ENCODE measurements around the gene TOP3B. TPM values are rescaled to one million over a fixed set of nuclear protein-coding genes. Genes with fewer than 3 reads are reported as not detected.

Gene TOP3B
- total and polyA plus RNA-seq, 2 experiments from 2014 or later: 35.7 to 77.7 TPM

DNA sequence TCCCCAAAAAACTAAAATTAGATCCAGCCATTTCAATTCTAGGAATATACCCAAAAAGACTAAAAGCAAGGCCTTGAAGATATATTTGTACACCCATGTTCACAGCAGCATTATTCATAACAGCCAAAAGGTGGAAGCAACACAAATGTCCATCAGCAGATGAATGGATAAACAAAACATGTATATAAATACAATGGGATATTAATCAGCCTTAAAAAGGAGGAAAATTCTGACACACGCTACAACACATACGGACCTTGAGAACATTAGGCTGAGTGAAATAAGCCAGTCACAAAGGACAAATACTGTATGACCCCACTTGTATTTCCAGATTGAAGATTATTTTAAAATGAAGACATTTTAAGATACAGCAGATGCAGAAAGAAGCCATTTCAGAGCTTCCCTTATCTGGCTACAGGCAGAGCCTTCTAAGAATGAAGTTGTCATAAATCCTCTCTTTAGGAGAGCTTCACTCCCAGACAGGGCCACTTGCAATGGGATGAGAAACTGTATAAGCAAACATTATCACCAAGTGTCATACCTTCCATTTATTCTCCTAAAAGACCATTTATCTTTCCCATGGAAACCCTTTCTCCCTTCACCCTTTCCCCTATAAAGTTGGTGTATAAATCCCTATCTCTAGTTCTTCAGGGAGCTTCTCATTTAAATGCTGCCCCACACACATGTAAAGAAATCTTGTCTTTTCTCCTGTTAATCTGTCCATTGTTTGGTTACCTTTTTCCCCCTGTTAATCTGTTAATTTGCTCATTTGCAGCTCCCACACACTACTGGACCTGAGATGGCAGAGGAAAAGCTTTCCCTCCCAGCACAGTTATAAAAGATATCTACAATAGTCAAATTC is 19.3 kb upstream of the TOP3B start:
- H3K27me3 Mint-ChIP-seq (ENCODE audit: insufficient read depth, low read depth, poor library complexity): peaks cover 86% of the 10 kb centered on the region
- H3K36me3 ChIP-seq (ENCODE audit: insufficient read depth): no peaks in the 10 kb centered on the region
- peaks cover 100% of the 10 kb centered on the region for H3K27me3 ChIP-seq (ENCODE audit: insufficient read depth)

More for the DNA sequence above, 19.3 kb upstream of the TOP3B start:
- no peaks in the 10 kb centered on the region for H4K20me1 ChIP-seq (replicated peaks; ENCODE audit: insufficient read depth)
- no peak overlapping the region for H3K27ac ChIP-seq (ENCODE audit: low read depth)
- Mint-ChIP-seq H3K9me3 (no peaks in the 10 kb centered on the region; the same call in 2 of the 3 replicates), H3K4me1 (peaks cover 3% of the 10 kb centered on the region; the same call in 2 of the 3 replicates), H3K27ac (no peak overlapping the region), H3K4me3 (no peak overlapping the region), H3K36me3 (ENCODE audit: low read depth) (no peaks in the 10 kb centered on the region)
- no peak overlapping the region for H3K4me2 ChIP-seq
- no peak for DNase-seq (ENCODE audit: low spot score)
- no peaks in the 10 kb centered on the region for H3K79me2 ChIP-seq (replicated peaks; ENCODE audit: insufficient read depth)
- no peak for ATAC-seq
- 0 out of 2 replicates have a peak, but pooled peaks cover 8% of the 10 kb centered on the region for H3K9me2 ChIP-seq (ENCODE audit: insufficient read depth)
- no peak overlapping the region for H3K4me3 ChIP-seq
- no peak overlapping the region for H2AFZ ChIP-seq
- H3F3A ChIP-seq (replicated peaks; ENCODE audit: low read depth): no peaks in the 10 kb centered on the region
- TF ChIP-seq JUNB (IDR thresholded peaks at IDR 0.05; ENCODE audit: unreplicated experiment) (no peak), POLR2AphosphoS5 (IDR thresholded peaks at IDR 0.05; ENCODE audit: low read depth) (no peak), EZH2phosphoT487 (IDR thresholded peaks at IDR 0.05; ENCODE audit: unreplicated experiment) (no peak), EZH2 (IDR thresholded peaks at IDR 0.05; ENCODE audit: low read depth, unreplicated experiment) (no peak), NANOG (IDR thresholded peaks at IDR 0.05; ENCODE audit: borderline replicate concordance) (no peak), STAT1 (IDR thresholded peaks at IDR 0.05; ENCODE audit: unreplicated experiment) (no peak), ZNF331 (CRISPR knock-in tag; IDR thresholded peaks at IDR 0.05; ENCODE audit: low read depth) (no peak), ZNF114 (CRISPR knock-in tag; IDR thresholded peaks at IDR 0.05) (no peak), CREB1 (CRISPR knock-in tag; IDR thresholded peaks at IDR 0.05; ENCODE audit: low read depth) (no peak)
- TF ChIP-seq, protein P1, sequence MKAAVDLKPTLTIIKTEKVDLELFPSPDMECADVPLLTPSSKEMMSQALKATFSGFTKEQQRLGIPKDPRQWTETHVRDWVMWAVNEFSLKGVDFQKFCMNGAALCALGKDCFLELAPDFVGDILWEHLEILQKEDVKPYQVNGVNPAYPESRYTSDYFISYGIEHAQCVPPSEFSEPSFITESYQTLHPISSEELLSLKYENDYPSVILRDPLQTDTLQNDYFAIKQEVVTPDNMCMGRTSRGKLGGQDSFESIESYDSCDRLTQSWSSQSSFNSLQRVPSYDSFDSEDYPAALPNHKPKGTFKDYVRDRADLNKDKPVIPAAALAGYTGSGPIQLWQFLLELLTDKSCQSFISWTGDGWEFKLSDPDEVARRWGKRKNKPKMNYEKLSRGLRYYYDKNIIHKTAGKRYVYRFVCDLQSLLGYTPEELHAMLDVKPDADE (IDR thresholded peaks at IDR 0.05): no peak
- TF ChIP-seq, protein P2, sequence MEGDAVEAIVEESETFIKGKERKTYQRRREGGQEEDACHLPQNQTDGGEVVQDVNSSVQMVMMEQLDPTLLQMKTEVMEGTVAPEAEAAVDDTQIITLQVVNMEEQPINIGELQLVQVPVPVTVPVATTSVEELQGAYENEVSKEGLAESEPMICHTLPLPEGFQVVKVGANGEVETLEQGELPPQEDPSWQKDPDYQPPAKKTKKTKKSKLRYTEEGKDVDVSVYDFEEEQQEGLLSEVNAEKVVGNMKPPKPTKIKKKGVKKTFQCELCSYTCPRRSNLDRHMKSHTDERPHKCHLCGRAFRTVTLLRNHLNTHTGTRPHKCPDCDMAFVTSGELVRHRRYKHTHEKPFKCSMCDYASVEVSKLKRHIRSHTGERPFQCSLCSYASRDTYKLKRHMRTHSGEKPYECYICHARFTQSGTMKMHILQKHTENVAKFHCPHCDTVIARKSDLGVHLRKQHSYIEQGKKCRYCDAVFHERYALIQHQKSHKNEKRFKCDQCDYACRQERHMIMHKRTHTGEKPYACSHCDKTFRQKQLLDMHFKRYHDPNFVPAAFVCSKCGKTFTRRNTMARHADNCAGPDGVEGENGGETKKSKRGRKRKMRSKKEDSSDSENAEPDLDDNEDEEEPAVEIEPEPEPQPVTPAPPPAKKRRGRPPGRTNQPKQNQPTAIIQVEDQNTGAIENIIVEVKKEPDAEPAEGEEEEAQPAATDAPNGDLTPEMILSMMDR (conservative IDR thresholded peaks at IDR 0.05; ENCODE audit: low read depth in 2 of 2): no peak
- TF ChIP-seq, protein P3, sequence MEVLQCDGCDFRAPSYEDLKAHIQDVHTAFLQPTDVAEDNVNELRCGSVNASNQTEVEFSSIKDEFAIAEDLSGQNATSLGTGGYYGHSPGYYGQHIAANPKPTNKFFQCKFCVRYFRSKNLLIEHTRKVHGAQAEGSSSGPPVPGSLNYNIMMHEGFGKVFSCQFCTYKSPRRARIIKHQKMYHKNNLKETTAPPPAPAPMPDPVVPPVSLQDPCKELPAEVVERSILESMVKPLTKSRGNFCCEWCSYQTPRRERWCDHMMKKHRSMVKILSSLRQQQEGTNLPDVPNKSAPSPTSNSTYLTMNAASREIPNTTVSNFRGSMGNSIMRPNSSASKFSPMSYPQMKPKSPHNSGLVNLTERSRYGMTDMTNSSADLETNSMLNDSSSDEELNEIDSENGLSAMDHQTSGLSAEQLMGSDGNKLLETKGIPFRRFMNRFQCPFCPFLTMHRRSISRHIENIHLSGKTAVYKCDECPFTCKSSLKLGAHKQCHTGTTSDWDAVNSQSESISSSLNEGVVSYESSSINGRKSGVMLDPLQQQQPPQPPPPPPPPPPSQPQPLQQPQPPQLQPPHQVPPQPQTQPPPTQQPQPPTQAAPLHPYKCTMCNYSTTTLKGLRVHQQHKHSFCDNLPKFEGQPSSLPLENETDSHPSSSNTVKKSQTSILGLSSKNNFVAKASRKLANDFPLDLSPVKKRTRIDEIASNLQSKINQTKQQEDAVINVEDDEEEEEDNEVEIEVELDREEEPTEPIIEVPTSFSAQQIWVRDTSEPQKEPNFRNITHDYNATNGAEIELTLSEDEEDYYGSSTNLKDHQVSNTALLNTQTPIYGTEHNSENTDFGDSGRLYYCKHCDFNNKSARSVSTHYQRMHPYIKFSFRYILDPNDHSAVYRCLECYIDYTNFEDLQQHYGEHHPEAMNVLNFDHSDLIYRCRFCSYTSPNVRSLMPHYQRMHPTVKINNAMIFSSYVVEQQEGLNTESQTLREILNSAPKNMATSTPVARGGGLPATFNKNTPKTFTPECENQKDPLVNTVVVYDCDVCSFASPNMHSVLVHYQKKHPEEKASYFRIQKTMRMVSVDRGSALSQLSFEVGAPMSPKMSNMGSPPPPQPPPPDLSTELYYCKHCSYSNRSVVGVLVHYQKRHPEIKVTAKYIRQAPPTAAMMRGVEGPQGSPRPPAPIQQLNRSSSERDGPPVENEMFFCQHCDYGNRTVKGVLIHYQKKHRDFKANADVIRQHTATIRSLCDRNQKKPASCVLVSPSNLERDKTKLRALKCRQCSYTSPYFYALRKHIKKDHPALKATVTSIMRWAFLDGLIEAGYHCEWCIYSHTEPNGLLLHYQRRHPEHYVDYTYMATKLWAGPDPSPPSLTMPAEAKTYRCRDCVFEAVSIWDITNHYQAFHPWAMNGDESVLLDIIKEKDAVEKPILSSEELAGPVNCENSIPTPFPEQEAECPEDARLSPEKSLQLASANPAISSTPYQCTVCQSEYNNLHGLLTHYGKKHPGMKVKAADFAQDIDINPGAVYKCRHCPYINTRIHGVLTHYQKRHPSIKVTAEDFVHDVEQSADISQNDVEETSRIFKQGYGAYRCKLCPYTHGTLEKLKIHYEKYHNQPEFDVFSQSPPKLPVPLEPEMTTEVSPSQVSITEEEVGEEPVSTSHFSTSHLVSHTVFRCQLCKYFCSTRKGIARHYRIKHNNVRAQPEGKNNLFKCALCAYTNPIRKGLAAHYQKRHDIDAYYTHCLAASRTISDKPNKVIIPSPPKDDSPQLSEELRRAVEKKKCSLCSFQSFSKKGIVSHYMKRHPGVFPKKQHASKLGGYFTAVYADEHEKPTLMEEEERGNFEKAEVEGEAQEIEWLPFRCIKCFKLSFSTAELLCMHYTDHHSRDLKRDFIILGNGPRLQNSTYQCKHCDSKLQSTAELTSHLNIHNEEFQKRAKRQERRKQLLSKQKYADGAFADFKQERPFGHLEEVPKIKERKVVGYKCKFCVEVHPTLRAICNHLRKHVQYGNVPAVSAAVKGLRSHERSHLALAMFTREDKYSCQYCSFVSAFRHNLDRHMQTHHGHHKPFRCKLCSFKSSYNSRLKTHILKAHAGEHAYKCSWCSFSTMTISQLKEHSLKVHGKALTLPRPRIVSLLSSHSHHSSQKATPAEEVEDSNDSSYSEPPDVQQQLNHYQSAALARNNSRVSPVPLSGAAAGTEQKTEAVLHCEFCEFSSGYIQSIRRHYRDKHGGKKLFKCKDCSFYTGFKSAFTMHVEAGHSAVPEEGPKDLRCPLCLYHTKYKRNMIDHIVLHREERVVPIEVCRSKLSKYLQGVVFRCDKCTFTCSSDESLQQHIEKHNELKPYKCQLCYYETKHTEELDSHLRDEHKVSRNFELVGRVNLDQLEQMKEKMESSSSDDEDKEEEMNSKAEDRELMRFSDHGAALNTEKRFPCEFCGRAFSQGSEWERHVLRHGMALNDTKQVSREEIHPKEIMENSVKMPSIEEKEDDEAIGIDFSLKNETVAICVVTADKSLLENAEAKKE (CRISPR knock-in tag; IDR thresholded peaks at IDR 0.05): no peak
- TF ChIP-seq, protein P4, sequence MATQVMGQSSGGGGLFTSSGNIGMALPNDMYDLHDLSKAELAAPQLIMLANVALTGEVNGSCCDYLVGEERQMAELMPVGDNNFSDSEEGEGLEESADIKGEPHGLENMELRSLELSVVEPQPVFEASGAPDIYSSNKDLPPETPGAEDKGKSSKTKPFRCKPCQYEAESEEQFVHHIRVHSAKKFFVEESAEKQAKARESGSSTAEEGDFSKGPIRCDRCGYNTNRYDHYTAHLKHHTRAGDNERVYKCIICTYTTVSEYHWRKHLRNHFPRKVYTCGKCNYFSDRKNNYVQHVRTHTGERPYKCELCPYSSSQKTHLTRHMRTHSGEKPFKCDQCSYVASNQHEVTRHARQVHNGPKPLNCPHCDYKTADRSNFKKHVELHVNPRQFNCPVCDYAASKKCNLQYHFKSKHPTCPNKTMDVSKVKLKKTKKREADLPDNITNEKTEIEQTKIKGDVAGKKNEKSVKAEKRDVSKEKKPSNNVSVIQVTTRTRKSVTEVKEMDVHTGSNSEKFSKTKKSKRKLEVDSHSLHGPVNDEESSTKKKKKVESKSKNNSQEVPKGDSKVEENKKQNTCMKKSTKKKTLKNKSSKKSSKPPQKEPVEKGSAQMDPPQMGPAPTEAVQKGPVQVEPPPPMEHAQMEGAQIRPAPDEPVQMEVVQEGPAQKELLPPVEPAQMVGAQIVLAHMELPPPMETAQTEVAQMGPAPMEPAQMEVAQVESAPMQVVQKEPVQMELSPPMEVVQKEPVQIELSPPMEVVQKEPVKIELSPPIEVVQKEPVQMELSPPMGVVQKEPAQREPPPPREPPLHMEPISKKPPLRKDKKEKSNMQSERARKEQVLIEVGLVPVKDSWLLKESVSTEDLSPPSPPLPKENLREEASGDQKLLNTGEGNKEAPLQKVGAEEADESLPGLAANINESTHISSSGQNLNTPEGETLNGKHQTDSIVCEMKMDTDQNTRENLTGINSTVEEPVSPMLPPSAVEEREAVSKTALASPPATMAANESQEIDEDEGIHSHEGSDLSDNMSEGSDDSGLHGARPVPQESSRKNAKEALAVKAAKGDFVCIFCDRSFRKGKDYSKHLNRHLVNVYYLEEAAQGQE (IDR thresholded peaks at IDR 0.05; ENCODE audit: unreplicated experiment): no peak
- no peaks in the 10 kb centered on the region for H3K4me1 ChIP-seq (ENCODE audit: insufficient read depth)

Measured in GM23338 (cell line).